ENCODE results near the gene CRMP1. TPM values are rescaled to one million over a fixed set of nuclear protein-coding genes. Genes with fewer than 3 reads are reported as not detected.

CRMP1 gene
- total and polyA plus RNA-seq, 2 donors (not counting 3 experiments of a cell fraction or from before 2014, with no cell fraction given): 0.06 TPM; not detected in 1

DNA sequence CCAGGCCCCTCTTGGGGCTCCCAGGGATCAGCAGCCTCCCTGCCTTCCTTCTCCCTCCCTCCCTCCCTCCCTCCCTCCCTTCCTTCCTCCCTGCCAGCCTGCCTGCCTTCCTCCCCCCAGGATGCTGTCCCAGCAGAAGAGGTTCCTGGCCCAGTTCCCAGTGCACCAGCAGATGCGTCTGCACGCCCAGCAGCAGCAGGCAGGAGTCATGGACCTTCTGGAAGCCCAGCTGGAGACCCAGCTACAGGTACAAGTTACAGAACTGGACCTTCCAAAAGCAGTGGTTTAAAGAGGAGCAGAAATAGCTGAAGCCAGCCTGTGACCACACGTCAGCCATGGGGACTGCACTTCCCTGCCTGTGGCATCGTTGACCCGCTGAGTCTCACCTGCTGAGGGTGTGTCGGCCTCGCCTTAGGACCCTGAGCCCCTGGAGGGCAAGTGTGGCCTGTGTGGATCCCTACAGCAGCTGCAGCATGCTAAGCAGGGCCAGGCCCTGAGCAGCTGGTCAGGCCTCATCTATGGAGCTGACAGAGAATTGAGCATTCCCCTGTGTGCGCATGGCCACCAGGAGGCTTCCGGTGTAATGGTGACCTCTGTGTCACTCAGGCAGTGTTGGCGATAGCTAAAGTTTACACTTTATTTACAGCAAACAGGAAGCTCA lies 84.7 kb downstream of the CRMP1 start:
- ChIA-PET POLR2A (no interaction called here), CTCF (interaction anchor here (1.0 to 1.8 kb wide), 4 partner anchors 13 to 409 kb away, joined by 3 to 6 read pairs (median 4); no protein-coding TSS in a partner anchor)
- no TSS peak for BruUV-seq (replicated peaks)
- no peak overlapping the region for H3K9ac ChIP-seq (replicated peaks; ENCODE audit: extremely low read depth, insufficient read depth, low read length)
- no peaks in the 10 kb centered on the region for H3K9me3 ChIP-seq (replicated peaks; ENCODE audit: control insufficient read depth, insufficient read depth, low read length)
- H3K9me1 ChIP-seq (replicated peaks; ENCODE audit: control insufficient read depth, extremely low read depth, insufficient read depth, low read length): no peaks in the 10 kb centered on the region
- no peak overlapping the region for H3K27ac ChIP-seq (ENCODE audit: insufficient read depth, low read depth, low read length)
- no peak overlapping the region for H3K4me3 ChIP-seq (replicated peaks in 1 of 3; ENCODE audit: insufficient read depth in 1 of 3, low read depth in 1 of 3, low read length in 3 of 3)
- peaks cover 0 to 50% of the 10 kb centered on the region in 2 experiments for H3K36me3 ChIP-seq (ENCODE audit: control insufficient read depth in 2 of 2, extremely low read depth in 1 of 2, insufficient read depth in 2 of 2, low read length in 2 of 2)
- TF ChIP-seq, protein P1, sequence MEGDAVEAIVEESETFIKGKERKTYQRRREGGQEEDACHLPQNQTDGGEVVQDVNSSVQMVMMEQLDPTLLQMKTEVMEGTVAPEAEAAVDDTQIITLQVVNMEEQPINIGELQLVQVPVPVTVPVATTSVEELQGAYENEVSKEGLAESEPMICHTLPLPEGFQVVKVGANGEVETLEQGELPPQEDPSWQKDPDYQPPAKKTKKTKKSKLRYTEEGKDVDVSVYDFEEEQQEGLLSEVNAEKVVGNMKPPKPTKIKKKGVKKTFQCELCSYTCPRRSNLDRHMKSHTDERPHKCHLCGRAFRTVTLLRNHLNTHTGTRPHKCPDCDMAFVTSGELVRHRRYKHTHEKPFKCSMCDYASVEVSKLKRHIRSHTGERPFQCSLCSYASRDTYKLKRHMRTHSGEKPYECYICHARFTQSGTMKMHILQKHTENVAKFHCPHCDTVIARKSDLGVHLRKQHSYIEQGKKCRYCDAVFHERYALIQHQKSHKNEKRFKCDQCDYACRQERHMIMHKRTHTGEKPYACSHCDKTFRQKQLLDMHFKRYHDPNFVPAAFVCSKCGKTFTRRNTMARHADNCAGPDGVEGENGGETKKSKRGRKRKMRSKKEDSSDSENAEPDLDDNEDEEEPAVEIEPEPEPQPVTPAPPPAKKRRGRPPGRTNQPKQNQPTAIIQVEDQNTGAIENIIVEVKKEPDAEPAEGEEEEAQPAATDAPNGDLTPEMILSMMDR (IDR thresholded peaks at IDR 0.05; ENCODE audit: extremely low read depth in 1 of 2, insufficient read depth in 1 of 2, low read depth in 1 of 2, low read length in 2 of 2): no peak
- no peak for TF ChIP-seq MYC (IDR thresholded peaks at IDR 0.05; ENCODE audit: low read depth, low read length)
- DNase-seq (ENCODE audit: low read depth, low spot score): peak; percentile 22
- no peaks in the 10 kb centered on the region for H4K20me1 ChIP-seq (replicated peaks; ENCODE audit: control insufficient read depth, extremely low read depth, insufficient read depth, low read length)
- intact Hi-C loops (cut with micrococcal nuclease): no loop called here
- no peaks in the 10 kb centered on the region for H3K4me1 ChIP-seq (ENCODE audit: control insufficient read depth, extremely low read depth, insufficient read depth, low read length)
- FAIRE-seq: no peak
- no peak overlapping the region for H3K4me2 ChIP-seq (ENCODE audit: insufficient read depth, low read length)
- no peaks in the 10 kb centered on the region for H3K79me2 ChIP-seq (ENCODE audit: control insufficient read depth, insufficient read depth, low read length)
- H2AFZ ChIP-seq (ENCODE audit: low read depth, low read length): no peak overlapping the region
- dilution Hi-C loops (cut with MboI; ENCODE audit: extremely low pct_ligation_motif_present, low sequenced_read_pairs): no loop called here
- no peaks in the 10 kb centered on the region for H3K27me3 ChIP-seq (ENCODE audit: control insufficient read depth in 2 of 2, insufficient read depth in 2 of 2, low read length in 2 of 2)

DNA sequence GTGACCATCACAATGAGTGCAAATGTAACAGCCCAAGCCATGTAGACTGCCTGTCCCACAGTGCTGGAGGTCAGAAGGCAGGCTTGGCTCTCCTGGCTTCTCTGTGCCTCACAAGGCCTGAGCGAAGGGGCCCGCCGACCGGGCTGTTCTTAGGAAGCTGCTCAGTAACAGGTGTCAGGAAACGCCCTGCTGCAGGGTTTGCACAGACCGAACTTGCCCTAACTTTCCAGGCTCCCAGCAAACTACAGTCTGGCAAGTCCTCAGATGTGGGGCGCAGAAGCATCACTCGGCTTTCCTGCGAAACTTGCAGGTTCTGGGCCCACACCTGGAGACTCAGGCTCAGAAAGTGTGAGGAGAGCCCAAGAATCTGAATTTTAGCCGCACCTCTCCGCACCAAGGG lies 87.6 kb downstream of the CRMP1 start:
- Histone ChIP-seq H3K27ac (ENCODE audit: insufficient read depth, low read depth, low read length) (no peak overlapping the region), H3K4me3 (replicated peaks in 1 of 3; ENCODE audit: insufficient read depth in 1 of 3, low read depth in 1 of 3, low read length in 3 of 3) (no peak overlapping the region), H3K4me2 (ENCODE audit: insufficient read depth, low read length) (no peak overlapping the region), H3K27me3 (ENCODE audit: control insufficient read depth in 2 of 2, insufficient read depth in 2 of 2, low read length in 2 of 2) (no peaks in the 10 kb centered on the region), H3K9me3 (replicated peaks; ENCODE audit: control insufficient read depth, insufficient read depth, low read length) (no peaks in the 10 kb centered on the region), H3K79me2 (ENCODE audit: control insufficient read depth, insufficient read depth, low read length) (no peaks in the 10 kb centered on the region), H3K9me1 (replicated peaks; ENCODE audit: control insufficient read depth, extremely low read depth, insufficient read depth, low read length) (no peaks in the 10 kb centered on the region), H3K4me1 (ENCODE audit: control insufficient read depth, extremely low read depth, insufficient read depth, low read length) (no peaks in the 10 kb centered on the region), H2AFZ (ENCODE audit: low read depth, low read length) (no peak overlapping the region), H3K9ac (replicated peaks; ENCODE audit: extremely low read depth, insufficient read depth, low read length) (no peak overlapping the region), H3K36me3 (ENCODE audit: control insufficient read depth in 2 of 2, extremely low read depth in 1 of 2, insufficient read depth in 2 of 2, low read length in 2 of 2) (peaks cover 0 to 35% of the 10 kb centered on the region in 2 experiments), H4K20me1 (replicated peaks; ENCODE audit: control insufficient read depth, extremely low read depth, insufficient read depth, low read length) (no peaks in the 10 kb centered on the region)
- intact Hi-C loops (cut with micrococcal nuclease) (no loop called here), dilution Hi-C loops (cut with MboI; ENCODE audit: extremely low pct_ligation_motif_present, low sequenced_read_pairs) (no loop called here)
- no TSS peak for BruUV-seq (replicated peaks)
- TF ChIP-seq GATA2 (IDR thresholded peaks at IDR 0.05; ENCODE audit: insufficient read depth, insufficient read length, low read depth, low read length) (no peak), POLR2AphosphoS5 (IDR thresholded peaks at IDR 0.05; ENCODE audit: insufficient read depth, low read depth, low read length) (no peak), MYC (IDR thresholded peaks at IDR 0.05; ENCODE audit: low read depth, low read length) (no peak), FOS (IDR thresholded peaks at IDR 0.05; ENCODE audit: borderline replicate concordance, insufficient read depth, low read length) (no peak), EZH2 (IDR thresholded peaks at IDR 0.05; ENCODE audit: borderline replicate concordance, low read depth, low read length, severe bottlenecking) (no peak)
- TF ChIP-seq, protein P2, sequence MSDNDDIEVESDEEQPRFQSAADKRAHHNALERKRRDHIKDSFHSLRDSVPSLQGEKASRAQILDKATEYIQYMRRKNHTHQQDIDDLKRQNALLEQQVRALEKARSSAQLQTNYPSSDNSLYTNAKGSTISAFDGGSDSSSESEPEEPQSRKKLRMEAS (IDR thresholded peaks at IDR 0.05; ENCODE audit: insufficient read depth, insufficient read length): no peak
- no peak for FAIRE-seq
- ChIA-PET POLR2A (no interaction called here), CTCF (interaction anchor here (1.1 kb wide), 1 partner anchor 405 kb away, joined by 4 read pairs; no protein-coding TSS in a partner anchor)
- DNase-seq (ENCODE audit: low read depth, low spot score): no peak
